Right lobe of liver (tissue), 6 donors: ENCODE results near the gene FOXJ3. TPM values are rescaled to one million over a fixed set of nuclear protein-coding genes. Genes with fewer than 3 reads are reported as not detected.

ENCODE experiments used
- ATAC-seq, 4 donors: fragments of 200-7000 bp; cut with Tn5 transposase; one replicate each; pipeline ENCODE4 v1.9.1; 2020; ENCODE audit warnings: mild to moderate bottlenecking in 4 of 4, moderate library complexity in 4 of 4
- DNase-seq, 3 donors: peaks; one replicate each; pipeline ENCODE4 v3.0.0-alpha.2; 2020
- H3K27ac ChIP-seq, 3 donors: fragments of 200-600 bp; one replicate each; pipeline ENCODE4 v1.8.0; 2022
- H3K27me3 ChIP-seq, 2 donors: fragments of 200-600 bp; one replicate each; pipeline ENCODE4 v1.8.0; 2022
- H3K36me3 ChIP-seq, 4 donors: fragments of 200-600 bp; sonication (generic) in 1 of 4; one replicate each; pipeline versions ENCODE4 v1.5.1 to v1.8.0; 2017 to 2022; ENCODE audit warnings: control low read depth in 1 of 4
- H3K4me1 ChIP-seq, 4 donors: fragments of 200-600 bp; sonication (generic) in 1 of 4; one replicate each; pipeline versions ENCODE4 v1.5.1 to v1.8.0; 2017 to 2022; ENCODE audit warnings: control low read depth in 1 of 4
- H3K4me3 ChIP-seq, 3 donors: fragments of 200-600 bp; one replicate each; pipeline ENCODE4 v1.8.0; 2022
- H3K9me3 ChIP-seq, 4 donors: fragments of 200-600 bp; sonication (generic) in 1 of 4; one replicate each; pipeline versions ENCODE4 v1.5.1 to v1.8.0; 2017 to 2022; ENCODE audit warnings: control low read depth in 1 of 4
- CTCF ChIP-seq, 4 donors: fragments of 200-600 bp in 3 of 4; fragments of 450-650 bp in 1 of 4; IDR thresholded peaks; one replicate each; pipeline versions ENCODE4 v1.5.1 to v1.8.0; 2016 to 2022; ENCODE audit warnings: antibody characterized with exemption in 4 of 4, mild to moderate bottlenecking in 2 of 4
- POLR2A ChIP-seq: fragments of 450-650 bp; IDR thresholded peaks from one replicate; pipeline ENCODE4 v1.6.1; 2017; ENCODE audit warnings: antibody characterized with exemption, mild to moderate bottlenecking
- WGBS: methylation state at CpG from one replicate; pipeline ENCODE4 v1.1.6; 2018; ENCODE audit warnings: low coverage, low lambda C conversion rate; ENCODE audit not compliant: insufficient coverage; ENCODE audit errors: missing lambda C conversion rate; 5-methylcytosine and 5-hydroxymethylcytosine counted together
- intact Hi-C, 2 donors: fragments of 100-400 bp; cut with DNase I; formaldehyde crosslinking; loops; one replicate each; pipeline versions ENCODE4 v1.11.2 to v1.14.1; 2022
- total RNA-seq, 6 experiments: library from RNA; depleted of rRNA in 2 of 6; stranded (reverse); fragments of >200 nt in 2 of 6; fragmentation: NEBNext Ultra II Directional in 3 of 6; extraction: Animal tissue kit (Norgen Biotek cat#: 25700) in 3 of 6; gene quantifications; one replicate each; pipeline versions ENCODE4 v1.1.0 to v1.2.4, GENCODE V29; 2016 to 2023
- donor health status: DM: no; HTN: yes; CAD: no.
- donor health status: DM: no; HTN: no; CAD: no.
- donor health status: DM: no; HTN: no; CAD: no.
- donor health status: DM: no; HTN: yes; CAD: no.
- donor health status: DM: no; HTN: yes; CAD: no.

The FOXJ3 gene
- total RNA-seq, 6 experiments from 2014 or later: 12.1 to 18.4 (median 14.5) TPM

DNA sequence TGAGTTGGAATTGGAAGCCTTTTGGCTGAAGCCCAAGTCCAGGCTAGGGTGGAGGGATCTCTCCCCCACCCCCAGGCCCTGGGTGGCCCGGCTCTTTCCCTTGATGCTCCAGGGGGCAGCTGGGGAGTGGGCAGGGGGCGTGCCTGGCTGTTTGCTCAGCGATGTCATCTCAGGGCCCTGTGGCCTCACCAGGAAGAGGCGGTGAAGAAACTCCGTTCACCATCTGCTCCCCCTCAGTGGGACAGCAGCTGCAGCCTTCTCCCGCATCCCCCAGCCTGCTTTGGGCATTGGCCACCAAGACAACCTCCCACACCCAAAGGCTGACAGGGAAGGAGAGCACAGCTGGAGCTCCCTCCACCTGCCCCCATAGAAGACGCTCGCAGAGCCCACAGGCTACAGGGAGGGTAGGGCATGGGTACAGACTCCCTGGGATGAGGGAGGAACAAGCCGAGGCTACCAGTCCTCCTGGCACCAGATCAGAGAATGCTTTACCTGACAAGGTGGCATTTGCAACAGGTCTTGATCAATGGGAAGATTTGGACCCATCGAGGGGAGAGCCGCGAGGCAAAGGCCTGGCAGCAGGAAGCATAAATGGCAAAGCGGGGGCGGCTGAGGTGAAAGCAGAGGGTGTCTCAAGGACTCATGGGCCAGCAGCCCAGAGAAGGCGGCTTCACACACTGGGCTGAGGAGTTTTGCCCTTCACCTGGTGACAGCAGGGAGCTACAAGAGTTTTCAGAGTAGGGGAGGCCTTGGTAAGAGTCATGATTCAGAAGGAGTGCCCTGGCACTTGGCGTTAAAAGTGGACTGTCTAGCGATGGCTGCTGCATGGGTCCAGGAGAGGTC, 164.0 kb downstream of the FOXJ3 start:
- 71% methylated on average over 6 of the region's 17 CpGs for WGBS
- no peak for DNase-seq
- H3K27ac ChIP-seq: no peak overlapping the region
- peaks cover 0 to 19% (median 4%) of the 10 kb centered on the region in 4 donors for H3K4me1 ChIP-seq
- no peaks in the 10 kb centered on the region for H3K27me3 ChIP-seq
- no peak for ATAC-seq
- H3K36me3 ChIP-seq: no peaks in the 10 kb centered on the region
- H3K9me3 ChIP-seq: no peaks in the 10 kb centered on the region
- TF ChIP-seq POLR2A: no peak
- intact Hi-C loops: loop anchor here in 1 of 2 donors (10.0 kb wide), 1 partner anchor 164 kb away; the partner anchor contains the start of gene FOXJ3
- no peak overlapping the region for H3K4me3 ChIP-seq

- no peaks in the 10 kb centered on the region for H3K27me3 ChIP-seq
- H3K27ac ChIP-seq: no peak overlapping the region
- intact Hi-C loops: no loop called here
- H3K4me1 ChIP-seq: peaks cover 0 to 16% (median 4%) of the 10 kb centered on the region in 4 donors
- no peaks in the 10 kb centered on the region for H3K9me3 ChIP-seq
- H3K4me3 ChIP-seq: no peak overlapping the region
- TF ChIP-seq CTCF (IDR thresholded peaks at IDR 0.05) (no peak), POLR2A (no peak)
- no peaks in the 10 kb centered on the region for H3K36me3 ChIP-seq
- no peak for ATAC-seq
- WGBS: 100% methylated on average over 2 of the region's 3 CpGs
- DNase-seq: no peak
These were observed 166.3 kb downstream of the FOXJ3 start for GRCh38 chr1:42168763-42169162.

GRCh38 chr1:42168391-42168670, 166.7 kb downstream of the FOXJ3 start:
- 20% methylated on average over 1 of the region's 1 CpG for WGBS

DNA sequence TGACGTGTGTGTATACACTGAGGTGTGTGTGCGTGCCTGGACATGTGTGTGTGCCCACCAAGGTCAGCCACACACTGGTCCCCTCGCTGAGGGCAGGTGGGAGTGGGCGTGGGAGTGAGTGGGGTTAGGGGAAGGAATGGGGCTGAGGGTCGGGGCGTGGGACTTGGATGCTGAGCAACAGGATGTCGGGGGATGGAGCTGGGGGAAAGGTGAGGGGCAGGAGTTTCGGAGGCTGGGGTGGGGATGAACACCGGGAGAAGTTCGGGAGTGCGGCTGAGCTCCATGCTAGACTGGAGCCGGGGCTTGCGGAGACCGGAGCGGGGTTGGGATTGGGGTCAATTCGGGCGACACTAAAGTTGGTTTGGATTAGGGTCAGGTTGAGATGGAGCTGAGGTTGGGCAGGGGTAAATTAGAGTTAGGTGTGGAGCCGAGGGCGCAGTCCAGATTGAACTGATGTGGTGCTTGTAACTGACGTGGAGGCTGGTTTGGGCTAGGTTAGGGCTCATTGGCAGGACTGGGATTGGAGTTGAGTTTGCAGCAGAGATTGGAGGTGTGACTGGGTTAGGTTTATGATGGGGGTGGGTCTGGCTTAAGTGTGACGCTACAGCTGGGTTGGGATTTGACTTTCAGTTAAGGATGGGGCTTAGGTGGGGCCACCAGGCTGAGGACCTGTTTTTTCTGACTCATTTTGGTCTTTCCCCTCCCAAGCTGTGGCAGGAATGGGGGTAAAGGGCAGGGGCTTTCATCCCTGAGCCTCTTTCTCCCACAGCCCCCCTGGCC, 167.2 kb downstream of the FOXJ3 start:
- H3K27ac ChIP-seq: no peak overlapping the region
- no peak for TF ChIP-seq CTCF (IDR thresholded peaks at IDR 0.05)
- no peaks in the 10 kb centered on the region for H3K36me3 ChIP-seq
- H3K4me3 ChIP-seq: no peak overlapping the region
- no peaks in the 10 kb centered on the region for H3K27me3 ChIP-seq
- 75% methylated on average over 21 of the region's 21 CpGs for WGBS
- ATAC-seq: no peak
- H3K9me3 ChIP-seq: no peaks in the 10 kb centered on the region
- intact Hi-C loops: no loop called here
- H3K4me1 ChIP-seq: peaks cover 0 to 6% (median under 1%) of the 10 kb centered on the region in 4 donors
- no peak for DNase-seq

More at GRCh38 chr1:42168391-42168670, 166.7 kb downstream of the FOXJ3 start:
- Histone ChIP-seq H3K4me3 (no peak overlapping the region), H3K36me3 (no peaks in the 10 kb centered on the region), H3K27ac (no peak overlapping the region), H3K4me1 (peaks cover 0 to 11% (median 3%) of the 10 kb centered on the region in 4 donors), H3K27me3 (no peaks in the 10 kb centered on the region), H3K9me3 (no peaks in the 10 kb centered on the region)
- no peak for TF ChIP-seq CTCF (IDR thresholded peaks at IDR 0.05)
- no peak for TF ChIP-seq POLR2A
- intact Hi-C loops: no loop called here
- DNase-seq (no peak), ATAC-seq (no peak)
